H7 (cell line): ENCODE results near the gene MAB21L4. TPM values are rescaled to one million over a fixed set of nuclear protein-coding genes. Genes with fewer than 3 reads are reported as not detected.
A peak's percentile ranks its signal among the peaks of the same experiment; 100 is the strongest.

Experiments used
- DNase-seq: peaks from one replicate; pipeline ENCODE4 v3.0.0; 2012
- H3K27me3 ChIP-seq: 2 replicates; pipeline ENCODE4 v1.6.0; 2011; ENCODE audit warnings: mild to moderate bottlenecking, low read length; ENCODE audit not compliant: control insufficient read depth, insufficient read depth
- H3K36me3 ChIP-seq: replicated peaks from 2 replicates; pipeline ENCODE4 v1.5.1; 2011; ENCODE audit warnings: low read length; ENCODE audit not compliant: control insufficient read depth, insufficient read depth
- H3K4me3 ChIP-seq: 2 replicates; pipeline ENCODE4 v1.5.1; 2011; ENCODE audit warnings: low read depth, mild to moderate bottlenecking, control low read depth, low read length, moderate library complexity; ENCODE audit not compliant: insufficient read depth
- total RNA-seq: library from RNA; depleted of rRNA; stranded (reverse); fragments of >200 nt; shearing (Covaris generic); gene quantifications from 2 replicates; pipeline ENCODE4 v1.2.3, GENCODE V29; 2014

MAB21L4 gene
- total RNA-seq, 1 experiment from 2014 or later, result not detected

DNA sequence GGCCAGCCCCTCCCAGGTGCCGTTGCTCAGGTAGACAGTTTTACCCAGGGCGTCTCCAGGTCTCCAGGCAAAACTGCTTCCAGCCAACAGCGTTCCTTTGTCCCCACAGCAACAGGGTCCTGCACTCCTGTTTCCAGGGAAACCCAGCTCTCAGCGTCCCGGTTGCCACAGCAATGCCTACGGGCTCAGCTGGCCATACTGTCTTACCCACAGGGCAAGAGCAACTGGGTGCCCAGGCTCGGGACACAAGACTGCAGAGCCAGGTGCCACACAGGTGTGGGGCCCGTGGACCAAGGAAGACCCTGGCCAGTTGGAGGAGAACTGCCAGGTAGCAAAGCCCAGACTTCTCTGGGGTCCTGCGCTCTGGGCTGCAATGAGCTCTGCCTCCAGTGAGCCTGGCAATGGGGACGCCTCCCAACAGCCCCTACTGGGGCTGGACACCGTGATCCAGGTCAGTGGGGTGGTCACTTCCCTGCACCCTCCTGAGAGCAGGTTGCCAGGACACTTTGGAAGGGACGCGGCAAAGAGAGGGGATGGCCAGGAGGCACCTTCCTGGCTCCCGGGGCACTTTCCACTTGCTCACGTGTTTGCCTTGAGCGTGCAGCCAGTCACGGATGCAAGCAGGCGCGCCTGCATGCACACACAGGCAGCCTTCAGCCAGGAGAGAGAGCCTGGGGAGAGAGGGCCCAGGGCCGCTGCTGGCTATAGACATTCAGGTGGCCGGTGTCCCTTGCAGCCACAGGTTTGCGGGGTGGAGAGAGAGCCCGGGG lies 10.4 kb upstream of the MAB21L4 start, which contains the start of gene CROCC2:
Gene CROCC2 (plus strand): TSS at position 196 of the 770 bp plus-strand sequence. CDS start 178 bp downstream, at position 374.
- no peak within 1 kb of the TSS for H3K4me3 ChIP-seq
- DNase-seq, result no peak
- H3K36me3 ChIP-seq, result no peaks in the 10 kb centered on the region
- no peaks in the 10 kb centered on the region; the same call in 1 of the 2 replicates for H3K27me3 ChIP-seq

DNA sequence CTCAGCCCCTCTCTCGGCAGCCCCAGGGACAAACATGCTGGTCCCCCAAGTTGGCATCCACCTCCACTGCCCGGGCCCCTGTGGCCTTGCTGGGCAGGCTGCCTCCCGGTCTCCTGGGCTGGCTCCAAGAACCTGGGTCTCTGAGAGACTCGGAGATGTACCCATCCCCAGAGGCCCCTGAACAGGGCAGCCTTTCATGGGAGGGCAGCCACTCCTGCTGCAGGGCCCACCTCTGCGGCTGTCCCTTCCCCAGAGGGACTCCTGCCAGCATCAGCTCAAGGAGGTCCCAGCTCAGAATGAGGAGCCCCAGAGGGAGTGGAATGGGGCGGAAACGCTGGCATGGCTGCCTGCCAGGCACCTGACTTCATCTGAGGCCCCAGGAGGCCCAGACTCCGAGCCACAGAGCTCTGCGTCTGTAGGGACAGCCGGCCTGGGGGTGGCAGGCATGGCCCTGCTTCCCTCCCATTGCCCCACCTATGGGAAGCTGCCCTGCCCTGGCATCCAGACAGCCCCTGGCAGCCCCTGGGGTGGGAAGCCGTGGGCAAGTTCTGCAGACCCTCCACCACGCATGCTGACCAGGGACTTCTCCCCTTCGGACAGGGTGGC lies 9.3 kb upstream of the MAB21L4 start:
- H3K27me3 ChIP-seq, result no peaks in the 10 kb centered on the region; the same call in 1 of the 2 replicates
- DNase-seq, result no peak
- no peaks in the 10 kb centered on the region for H3K36me3 ChIP-seq
- H3K4me3 ChIP-seq, result no peak overlapping the region

DNA sequence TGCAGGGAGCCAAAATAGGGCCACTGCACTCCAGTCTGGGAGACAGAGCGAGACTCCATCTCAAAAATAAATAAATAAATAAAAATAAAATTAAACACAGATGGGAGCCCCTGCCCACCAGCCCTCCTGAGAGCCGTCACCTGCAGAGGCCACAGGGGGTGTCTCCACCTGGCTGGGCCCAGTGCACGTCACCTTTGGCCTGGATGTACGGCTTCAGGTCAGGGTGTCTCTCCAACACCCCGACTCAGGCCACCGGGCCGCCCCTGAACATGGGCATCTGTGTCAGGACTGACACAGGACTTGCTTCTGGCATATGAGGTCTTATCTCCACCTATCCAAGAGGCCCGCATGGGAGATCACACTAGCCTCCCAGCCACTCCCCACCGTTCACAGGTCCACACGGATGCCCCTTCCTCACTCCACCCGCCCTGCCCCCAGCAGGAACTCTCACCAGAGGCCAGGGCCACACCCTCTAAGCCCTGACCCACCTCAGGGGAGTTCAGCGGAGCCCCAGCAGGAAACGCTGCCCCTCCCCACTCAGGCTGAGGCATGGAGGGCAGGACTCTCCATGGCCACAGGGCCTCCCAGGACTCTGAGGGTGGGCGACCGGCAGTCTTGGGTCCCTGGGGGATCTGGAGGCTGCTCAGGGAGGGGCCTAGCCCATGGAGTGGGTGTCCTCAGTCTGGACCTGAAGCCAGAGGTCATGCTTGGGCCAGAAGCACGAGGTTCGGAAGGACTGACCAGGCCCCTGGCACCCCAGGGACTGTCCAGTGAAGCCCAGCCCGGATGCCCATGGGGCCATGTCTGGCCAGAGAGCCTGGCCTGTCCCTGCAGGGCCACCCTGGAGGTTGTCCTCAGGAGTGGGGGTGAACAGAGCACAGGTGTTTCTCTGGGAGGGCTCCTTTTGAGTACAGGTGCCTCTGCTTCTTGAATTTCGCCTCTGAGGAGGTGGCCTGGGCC lies 8.5 kb upstream of the MAB21L4 start:
- no peak for DNase-seq
- Histone ChIP-seq H3K27me3 (no peaks in the 10 kb centered on the region; the same call in 1 of the 2 replicates), H3K36me3 (no peaks in the 10 kb centered on the region), H3K4me3 (no peak overlapping the region)

DNA sequence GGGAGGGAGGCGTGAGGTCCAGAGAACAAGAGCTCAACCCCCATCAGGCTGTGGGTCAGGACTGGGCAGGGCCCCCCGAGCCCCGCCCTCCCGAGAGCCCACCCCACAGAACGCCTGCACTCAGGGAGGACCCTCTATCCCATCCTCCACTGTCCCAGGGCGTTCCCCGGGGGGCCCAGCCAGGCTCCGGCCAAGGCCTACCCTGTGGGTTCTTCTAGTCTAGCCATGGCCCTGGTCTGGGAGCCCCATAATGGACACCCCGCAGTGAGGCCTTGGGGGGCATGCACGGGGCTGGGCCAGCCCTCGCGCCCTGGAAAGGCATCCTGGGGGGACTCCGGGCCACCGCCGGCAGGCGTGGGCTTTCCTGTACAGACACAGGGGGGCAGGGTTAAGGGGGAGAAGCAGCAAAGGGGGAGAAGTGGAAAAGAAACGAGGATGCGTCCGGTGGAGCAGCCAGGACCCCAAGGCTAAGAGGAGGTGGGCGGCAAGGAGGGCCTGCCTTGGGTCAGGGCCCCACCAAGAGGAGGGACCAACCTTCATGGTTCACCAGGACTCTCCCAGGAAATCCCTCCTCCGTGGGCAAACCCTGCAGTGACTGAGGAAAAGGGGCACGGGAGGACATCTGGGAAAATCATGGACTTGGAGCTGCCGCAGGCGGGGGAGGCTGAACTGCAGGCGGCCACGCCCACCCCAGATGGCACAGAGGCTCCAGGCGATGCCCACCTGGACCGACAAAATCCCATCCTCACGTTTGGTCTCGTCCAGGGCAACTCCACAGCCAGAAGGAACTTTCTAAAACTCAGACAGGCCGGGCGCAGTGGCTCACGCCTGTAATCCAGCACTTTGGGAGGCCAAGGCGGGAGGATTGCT lies 7.5 kb upstream of the MAB21L4 start:
- no peaks in the 10 kb centered on the region; the same call in 1 of the 2 replicates for H3K27me3 ChIP-seq
- DNase-seq, result no peak
- no peaks in the 10 kb centered on the region for H3K36me3 ChIP-seq
- no peak overlapping the region for H3K4me3 ChIP-seq

DNA sequence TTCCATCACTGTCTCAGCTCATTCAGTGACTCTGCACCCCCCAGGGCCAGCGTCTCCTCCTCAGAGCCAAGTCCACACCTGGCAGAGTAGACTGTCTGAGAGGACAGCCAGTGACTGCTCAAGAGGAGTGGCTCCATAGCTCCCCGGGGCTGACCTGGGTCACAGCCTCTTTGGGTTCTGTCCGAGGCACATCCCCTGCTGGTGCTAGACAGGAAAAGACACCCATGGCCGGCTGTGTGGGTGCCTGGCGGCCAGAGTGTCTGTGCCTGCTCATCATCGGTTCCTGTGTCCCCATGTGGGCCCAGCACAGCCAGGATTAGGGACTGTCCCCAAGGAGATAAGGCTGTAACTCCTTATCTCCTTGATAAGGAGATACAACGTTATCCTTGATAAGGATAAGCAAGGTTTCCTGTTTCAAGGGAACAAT lies 6.7 kb upstream of the MAB21L4 start:
- Histone ChIP-seq H3K4me3 (no peak overlapping the region), H3K36me3 (no peaks in the 10 kb centered on the region), H3K27me3 (no peaks in the 10 kb centered on the region; the same call in 1 of the 2 replicates)
- no peak for DNase-seq

DNA sequence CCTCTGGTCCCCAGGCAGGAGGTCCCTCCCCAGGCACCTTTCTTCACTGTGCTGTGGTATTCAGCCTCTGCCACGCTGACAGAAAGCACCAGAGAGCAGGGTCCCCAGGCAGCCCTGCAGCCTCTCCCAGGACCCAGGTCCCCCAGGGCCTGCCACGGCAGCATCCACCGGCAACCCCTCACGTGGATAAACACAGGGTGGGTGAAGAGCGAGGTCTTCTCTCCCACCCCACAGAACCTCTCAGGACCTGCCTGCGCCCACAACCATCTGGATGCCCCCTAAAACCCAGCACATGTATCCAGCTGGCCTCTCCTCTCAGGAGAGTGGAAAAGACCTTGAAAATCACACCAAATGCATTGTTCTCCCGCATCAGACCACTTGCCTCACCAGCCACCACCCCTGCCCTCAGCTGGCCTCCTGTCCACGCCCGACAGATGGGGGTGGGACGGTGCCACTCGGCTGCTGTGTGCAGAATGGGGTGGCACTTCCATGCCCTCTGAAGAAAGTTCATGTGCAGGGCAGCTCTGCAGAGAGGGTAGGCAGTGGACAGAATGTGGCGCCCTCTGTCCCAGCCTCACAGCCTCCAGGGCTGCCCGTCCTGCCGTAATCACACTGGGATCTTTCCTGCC lies 6.1 kb upstream of the MAB21L4 start:
- no peaks in the 10 kb centered on the region for H3K36me3 ChIP-seq
- no peak overlapping the region for H3K4me3 ChIP-seq
- H3K27me3 ChIP-seq, result no peaks in the 10 kb centered on the region
- DNase-seq, result no peak

DNA sequence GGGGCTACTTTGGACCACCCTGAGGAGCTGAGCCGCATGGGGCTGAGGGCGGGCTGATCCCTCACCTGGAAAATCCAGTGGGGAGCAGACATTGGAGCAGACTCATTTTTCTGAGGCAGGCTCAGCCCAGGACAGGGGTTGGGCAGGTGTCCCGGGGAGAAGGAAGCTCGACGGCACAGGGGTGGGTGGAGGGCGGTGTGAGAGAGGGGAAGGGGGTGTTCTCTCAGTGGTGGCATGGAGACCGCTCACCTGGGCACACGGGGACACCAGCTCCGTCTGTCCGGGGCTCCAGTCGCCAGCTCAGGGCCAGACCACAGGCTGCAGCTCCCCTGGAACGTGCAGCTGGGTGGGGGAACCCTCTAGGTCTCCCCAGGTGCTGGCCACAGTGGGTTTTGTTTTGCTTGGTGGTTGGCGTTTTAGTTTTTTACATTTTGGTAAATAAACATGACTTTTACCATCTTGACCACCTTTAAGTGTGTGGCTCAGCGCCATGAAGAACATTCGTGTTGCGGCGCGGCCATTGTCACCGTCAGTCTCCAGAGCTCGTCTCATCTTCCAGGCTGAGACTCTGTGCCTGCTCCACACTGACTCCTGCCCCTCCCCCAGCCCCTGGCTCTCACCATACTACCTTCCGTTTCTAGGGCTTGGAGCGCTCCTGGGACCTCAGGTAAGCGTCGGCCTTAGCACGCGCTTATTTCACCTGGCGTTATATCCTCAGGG lies 4.3 kb upstream of the MAB21L4 start:
- no peak overlapping the region for H3K4me3 ChIP-seq
- no peaks in the 10 kb centered on the region for H3K36me3 ChIP-seq
- H3K27me3 ChIP-seq, result no peaks in the 10 kb centered on the region
- no peak for DNase-seq

DNA sequence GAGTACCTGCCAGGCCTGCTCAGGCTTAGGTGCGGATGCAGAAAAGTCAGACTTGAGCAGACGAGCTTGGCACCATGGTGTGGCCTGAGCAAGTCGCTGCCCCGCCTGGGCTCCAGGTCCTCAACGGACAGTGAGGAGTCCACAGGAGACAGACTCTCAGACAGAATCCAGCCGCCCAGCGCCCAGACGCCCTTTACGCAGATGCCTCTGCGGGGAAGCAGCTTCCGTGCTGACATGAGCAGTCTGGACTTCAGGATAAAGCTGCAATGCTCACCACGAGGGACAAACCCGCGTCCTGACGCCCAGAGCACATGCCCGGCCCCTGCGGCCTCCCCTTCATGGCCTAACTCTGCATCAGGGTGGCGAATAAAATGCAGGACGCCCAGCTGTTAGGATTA lies 3.5 kb upstream of the MAB21L4 start:
- Histone ChIP-seq H3K36me3 (no peaks in the 10 kb centered on the region), H3K27me3 (no peaks in the 10 kb centered on the region), H3K4me3 (no peak overlapping the region)
- DNase-seq, result no peak

DNA sequence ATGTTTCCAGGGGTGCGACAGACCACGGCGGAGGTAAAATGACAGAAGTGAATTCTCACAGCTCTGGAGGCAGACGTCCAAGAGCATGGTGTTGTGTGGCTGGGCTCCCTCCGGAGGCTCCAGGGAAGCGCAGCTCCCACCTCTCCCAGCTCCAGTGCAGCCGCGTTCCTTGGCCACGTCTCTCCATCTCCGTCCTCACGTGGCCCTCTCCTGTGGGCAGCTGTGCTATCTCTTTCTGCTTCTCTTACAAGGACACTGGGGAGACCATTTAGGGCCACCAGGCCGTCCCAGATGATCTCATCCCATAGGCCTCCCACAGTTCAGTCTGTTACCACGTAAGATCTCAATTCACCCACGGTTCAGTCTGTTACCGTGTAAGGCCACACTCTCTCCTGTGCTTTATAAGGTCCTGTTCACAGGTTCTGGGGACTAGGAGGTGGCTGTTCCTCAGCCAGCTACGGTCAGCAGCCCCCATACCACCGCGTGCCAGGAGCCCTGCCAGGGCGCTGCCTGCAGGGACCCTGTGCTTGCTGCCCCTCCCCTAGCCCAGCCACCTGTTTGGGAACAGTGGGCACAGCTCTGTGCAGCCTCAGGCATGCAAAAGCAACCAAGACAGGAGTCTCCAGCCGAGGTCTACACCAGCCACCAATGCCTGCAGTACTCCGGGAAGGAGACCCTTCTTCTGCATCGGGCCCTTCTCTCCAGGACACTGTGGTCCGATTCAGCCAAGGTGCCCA lies 2.9 kb upstream of the MAB21L4 start:
- Histone ChIP-seq H3K4me3 (no peak overlapping the region), H3K36me3 (no peaks in the 10 kb centered on the region), H3K27me3 (no peaks in the 10 kb centered on the region)
- no peak for DNase-seq

DNA sequence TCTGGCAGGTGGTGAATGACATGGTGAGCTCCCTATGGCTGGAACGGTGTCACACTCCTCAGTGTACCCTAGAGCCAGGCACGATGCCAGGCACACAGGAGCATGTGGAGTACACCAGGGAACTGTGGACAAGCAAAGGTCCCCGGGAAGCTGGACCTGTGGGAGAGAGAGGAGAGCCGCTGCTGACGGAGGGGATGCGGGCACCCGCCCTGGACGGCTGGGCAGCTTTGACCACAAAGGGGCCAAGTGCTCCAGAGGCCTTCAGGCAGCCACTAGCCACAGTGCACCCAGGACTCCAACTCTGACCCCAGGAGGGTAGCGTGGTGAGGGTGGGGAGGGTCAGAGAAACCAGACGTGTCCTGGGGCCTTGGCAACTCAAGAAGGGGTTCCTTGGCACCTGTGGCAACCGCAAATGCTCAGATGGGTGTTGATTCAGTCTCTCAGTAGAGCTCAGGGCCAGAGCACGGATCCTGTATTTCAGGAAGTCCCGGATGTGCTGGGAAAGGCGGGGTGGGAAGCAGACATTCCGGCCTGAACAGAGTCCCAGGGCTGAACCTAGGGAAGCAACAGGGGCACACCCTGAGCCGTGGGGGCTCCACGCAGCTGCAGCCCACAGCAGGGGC lies 2.3 kb upstream of the MAB21L4 start:
- Histone ChIP-seq H3K27me3 (no peaks in the 10 kb centered on the region), H3K4me3 (no peak overlapping the region), H3K36me3 (no peaks in the 10 kb centered on the region)
- no peak for DNase-seq

DNA sequence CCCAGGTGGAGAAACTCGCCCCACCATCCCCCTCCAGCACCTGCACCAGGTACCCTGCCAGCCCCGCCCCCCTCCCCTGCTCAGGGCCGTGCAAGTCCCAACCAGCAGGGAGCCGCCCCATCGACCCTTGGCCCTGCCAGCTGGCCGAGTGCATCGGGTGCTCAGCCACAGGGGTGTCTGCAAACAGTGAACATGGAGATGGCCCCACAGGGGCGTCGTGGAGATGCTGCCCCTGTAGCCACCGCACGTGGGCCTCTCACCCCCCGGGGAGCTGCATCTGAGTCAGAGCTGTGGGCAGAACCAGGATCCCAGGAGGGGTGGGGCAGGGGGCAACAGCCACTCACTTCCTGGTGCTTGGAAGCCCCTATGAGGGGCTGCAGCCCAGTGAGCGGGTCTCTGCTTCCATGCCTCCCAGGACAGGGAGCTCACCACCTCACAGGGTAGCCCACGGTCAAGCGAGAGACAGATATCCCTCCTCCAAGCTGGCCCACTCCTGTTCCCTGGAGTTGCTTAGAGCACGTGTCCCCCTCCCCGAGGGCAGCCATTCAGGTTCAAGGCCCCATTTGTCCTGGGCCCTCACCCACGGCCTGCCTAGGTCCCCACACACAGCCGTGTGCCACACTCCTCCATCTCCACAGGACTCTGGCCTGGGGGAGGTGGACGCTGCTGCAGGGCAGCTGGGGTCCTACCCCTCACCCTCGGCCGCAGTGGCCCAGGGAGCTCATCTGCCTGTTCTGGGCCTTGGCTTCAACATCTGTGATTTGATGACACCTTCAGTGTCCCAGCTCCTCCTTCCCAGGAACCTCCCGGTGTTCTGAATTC lies 1.1 kb upstream of the MAB21L4 start:
- Histone ChIP-seq H3K4me3 (no peak overlapping the region), H3K36me3 (no peaks in the 10 kb centered on the region), H3K27me3 (no peaks in the 10 kb centered on the region)
- DNase-seq, result peak; percentile 84
